Neutrophil (primary cell): Measurements from ENCODE around the gene PIEZO1.
"Not testable (repeated sequence)": the region's sequence is repeated elsewhere in the genome, so short reads cannot be mapped to it uniquely, and the experiment has no call there.

ENCODE experiments used
- H3K27ac ChIP-seq: fragments of 200-600 bp; sonication (generic); 2 replicates; pipeline ENCODE4 v1.5.1; 2016; ENCODE audit warnings: mild to moderate bottlenecking, moderate library complexity
- H3K27me3 ChIP-seq: fragments of 200-600 bp; sonication (generic); 2 replicates; pipeline ENCODE4 v1.6.0; 2016; ENCODE audit warnings: mild to moderate bottlenecking
- H3K36me3 ChIP-seq: fragments of 200-600 bp; sonication (generic); 2 replicates; pipeline ENCODE4 v1.5.1; 2017
- H3K4me1 ChIP-seq, 2 experiments: fragments of 200-600 bp in 1 of 2; sonication (generic) in 1 of 2; 1 replicate in 1 of 2; 2 replicates in 1 of 2; pipeline versions ENCODE4 v1.5.1 to v1.6.1; 2013 to 2016; ENCODE audit warnings: low read depth in 1 of 2, low read length in 1 of 2, mild to moderate bottlenecking in 1 of 2, moderate library complexity in 1 of 2; ENCODE audit not compliant: control insufficient read depth in 1 of 2, insufficient read depth in 1 of 2
- H3K4me3 ChIP-seq, 2 experiments: fragments of 200-600 bp in 1 of 2; sonication (generic) in 1 of 2; 1 replicate in 1 of 2; 2 replicates in 1 of 2; pipeline ENCODE4 v1.5.1; 2013 to 2016; ENCODE audit warnings: low read depth in 1 of 2, low read length in 1 of 2, mild to moderate bottlenecking in 1 of 2, moderate library complexity in 1 of 2
- H3K9me3 ChIP-seq: fragments of 200-600 bp; sonication (generic); 2 replicates; pipeline ENCODE4 v1.5.1; 2016
- TF ChIP-seq, protein P1 (sequence below): fragments of 200-600 bp; sonication (generic); IDR thresholded peaks from 2 replicates; pipeline ENCODE4 v1.5.1; 2016; ENCODE audit warnings: antibody characterized with exemption

PIEZO1 gene

DNA sequence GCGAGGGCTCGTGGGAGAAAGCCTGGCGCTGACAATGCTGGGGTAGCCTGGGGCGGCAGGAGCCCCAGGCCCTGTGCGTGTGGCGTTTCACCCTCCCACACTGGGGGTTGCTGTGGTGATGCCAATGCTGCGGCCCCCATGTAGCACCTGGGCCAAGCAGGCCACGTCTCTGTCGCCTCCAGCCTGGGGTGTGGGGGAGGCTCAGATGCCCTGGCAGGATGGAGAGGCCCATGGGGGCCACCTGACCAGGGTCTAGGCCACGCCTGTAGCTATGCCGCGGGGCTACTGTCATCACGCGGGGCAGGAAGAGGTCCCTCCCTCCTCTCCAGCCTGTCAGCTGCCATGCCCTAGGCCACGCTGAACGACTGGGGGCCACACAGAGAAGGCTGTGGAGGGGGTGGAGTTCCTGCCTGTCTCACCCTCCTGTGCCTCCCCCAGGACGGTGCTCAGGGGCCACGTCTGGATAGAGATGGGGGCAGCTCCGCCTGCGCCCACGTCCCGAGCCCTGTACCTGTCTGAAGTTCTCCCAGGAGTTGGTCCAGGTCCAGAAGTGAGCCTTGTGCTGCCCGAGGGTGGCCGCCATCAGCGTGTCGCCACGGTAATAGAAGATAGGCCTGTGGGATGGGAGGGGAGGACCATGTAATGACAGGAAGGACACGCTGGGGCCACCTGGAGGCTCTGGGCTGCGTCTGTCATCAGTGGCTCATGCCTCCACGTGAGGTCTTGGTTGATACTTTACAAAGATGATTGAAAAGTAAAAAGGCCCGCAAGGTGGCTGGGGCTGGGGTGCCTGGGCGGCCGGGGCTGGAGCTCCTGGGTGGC, 39.4 kb upstream of the PIEZO1 start:
- Histone ChIP-seq H3K27me3 (no peaks in the 10 kb centered on the region), H3K4me1 (no peaks in the 10 kb centered on the region), H3K27ac (no peak overlapping the region), H3K9me3 (no peaks in the 10 kb centered on the region), H3K4me3 (no peak overlapping the region), H3K36me3 (peaks cover 96% of the 10 kb centered on the region)
- TF ChIP-seq, protein P1, sequence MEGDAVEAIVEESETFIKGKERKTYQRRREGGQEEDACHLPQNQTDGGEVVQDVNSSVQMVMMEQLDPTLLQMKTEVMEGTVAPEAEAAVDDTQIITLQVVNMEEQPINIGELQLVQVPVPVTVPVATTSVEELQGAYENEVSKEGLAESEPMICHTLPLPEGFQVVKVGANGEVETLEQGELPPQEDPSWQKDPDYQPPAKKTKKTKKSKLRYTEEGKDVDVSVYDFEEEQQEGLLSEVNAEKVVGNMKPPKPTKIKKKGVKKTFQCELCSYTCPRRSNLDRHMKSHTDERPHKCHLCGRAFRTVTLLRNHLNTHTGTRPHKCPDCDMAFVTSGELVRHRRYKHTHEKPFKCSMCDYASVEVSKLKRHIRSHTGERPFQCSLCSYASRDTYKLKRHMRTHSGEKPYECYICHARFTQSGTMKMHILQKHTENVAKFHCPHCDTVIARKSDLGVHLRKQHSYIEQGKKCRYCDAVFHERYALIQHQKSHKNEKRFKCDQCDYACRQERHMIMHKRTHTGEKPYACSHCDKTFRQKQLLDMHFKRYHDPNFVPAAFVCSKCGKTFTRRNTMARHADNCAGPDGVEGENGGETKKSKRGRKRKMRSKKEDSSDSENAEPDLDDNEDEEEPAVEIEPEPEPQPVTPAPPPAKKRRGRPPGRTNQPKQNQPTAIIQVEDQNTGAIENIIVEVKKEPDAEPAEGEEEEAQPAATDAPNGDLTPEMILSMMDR: no peak

DNA sequence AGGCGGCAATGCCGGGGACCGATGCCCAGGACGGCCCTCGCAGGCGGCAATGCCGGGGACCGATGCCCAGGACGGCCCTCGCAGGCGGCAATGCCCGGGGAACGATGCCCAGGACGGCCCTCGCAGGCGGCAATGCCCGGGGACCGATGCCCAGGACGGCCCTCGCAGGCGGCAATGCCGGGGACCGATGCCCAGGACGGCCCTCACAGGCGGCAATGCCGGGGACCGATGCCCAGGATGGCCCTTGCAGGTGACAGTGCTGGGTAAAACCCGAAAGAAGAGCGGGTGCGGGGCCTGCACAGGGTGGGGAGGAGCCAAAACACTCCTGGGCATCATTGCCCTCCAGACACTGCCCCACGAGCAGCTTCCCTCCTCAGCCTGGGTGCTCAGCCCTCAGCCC, 38.6 kb upstream of the PIEZO1 start:
- H3K9me3 ChIP-seq, H3K4me3 ChIP-seq, H3K4me1 ChIP-seq, H3K27ac ChIP-seq, H3K27me3 ChIP-seq: not testable (repeated sequence)
- H3K36me3 ChIP-seq: peaks cover 96% of the 10 kb centered on the region

DNA sequence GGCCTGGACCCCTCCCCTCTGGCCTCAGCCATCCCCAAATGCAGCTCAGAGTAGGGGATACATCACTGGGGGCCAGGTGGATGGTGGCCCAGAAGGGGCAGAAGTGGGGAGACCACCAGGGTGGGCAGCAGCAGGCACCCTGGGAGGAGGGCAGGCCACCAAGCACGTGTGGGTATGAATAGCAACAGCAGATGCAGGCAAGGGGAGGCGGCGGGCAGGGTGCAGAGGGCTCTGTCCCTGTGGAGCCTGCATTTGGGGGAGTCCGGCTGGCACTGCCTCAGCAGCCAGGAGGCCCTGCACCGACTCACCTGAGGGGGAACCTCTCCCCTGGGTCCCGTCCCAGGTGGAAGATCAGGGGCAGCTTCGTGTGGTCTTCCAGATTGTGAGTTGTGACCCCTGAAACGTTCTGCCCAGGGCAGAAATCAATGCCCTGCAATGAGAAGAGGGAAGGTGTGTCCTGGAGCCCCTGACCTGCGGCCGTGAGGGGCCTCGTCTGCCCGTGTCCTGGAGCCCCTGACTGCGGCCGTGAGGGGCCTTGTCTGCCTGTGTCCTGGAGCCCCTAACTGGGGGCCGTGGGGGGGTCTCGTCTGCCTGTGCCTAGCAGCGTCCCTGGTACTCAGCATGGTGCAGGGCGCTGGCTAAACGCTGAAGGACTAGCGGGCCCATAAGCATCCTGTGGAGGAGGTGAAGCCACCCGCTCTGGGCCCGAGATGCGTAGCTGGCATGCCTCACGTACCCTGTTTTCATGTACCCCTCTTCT, 37.4 kb upstream of the PIEZO1 start:
- Histone ChIP-seq H3K4me3 (no peak overlapping the region), H3K36me3 (peaks cover 96% of the 10 kb centered on the region), H3K27ac (no peak overlapping the region), H3K4me1 (no peaks in the 10 kb centered on the region), H3K9me3 (no peaks in the 10 kb centered on the region), H3K27me3 (no peaks in the 10 kb centered on the region)
- TF ChIP-seq, protein P1: no peak

DNA sequence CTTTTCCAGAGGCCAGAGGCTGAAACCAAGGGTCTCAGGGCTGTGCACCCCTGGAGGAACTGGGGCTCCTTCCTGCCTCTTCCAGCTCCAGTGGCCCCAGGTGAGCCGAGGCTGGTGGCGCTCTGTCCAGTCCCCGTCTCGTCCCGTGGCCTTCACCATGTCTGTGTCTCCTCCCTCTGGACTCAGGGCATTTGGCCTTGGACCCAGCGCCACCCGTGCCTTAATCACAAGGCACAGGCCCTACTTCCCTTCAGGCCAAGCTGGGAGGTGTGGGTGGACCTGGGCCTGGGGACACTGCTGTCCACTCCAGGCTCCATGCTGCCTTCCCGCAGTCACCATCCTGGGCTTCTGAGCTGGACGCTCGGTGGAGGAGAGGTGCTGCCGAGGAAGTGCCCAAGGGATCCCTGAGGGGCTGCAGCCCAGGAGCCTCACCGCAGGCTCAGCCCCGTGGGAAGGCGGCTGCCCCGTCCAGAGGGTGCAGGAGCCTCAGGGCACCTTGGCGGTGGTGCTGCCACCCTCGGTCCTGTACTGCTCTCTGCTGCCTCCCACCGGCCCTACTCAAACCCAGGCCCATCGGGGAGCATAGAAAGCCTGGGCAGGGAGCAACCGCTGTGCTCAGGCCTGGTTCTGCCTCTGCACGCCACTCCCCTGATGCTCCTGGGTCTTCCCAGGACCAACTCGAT, 36.3 kb upstream of the PIEZO1 start:
- no peak overlapping the region for H3K4me3 ChIP-seq
- H3K27me3 ChIP-seq: no peaks in the 10 kb centered on the region
- H3K4me1 ChIP-seq: no peaks in the 10 kb centered on the region
- TF ChIP-seq, protein P1: no peak
- H3K9me3 ChIP-seq: no peaks in the 10 kb centered on the region
- peaks cover 96% of the 10 kb centered on the region for H3K36me3 ChIP-seq
- H3K27ac ChIP-seq: no peak overlapping the region

DNA sequence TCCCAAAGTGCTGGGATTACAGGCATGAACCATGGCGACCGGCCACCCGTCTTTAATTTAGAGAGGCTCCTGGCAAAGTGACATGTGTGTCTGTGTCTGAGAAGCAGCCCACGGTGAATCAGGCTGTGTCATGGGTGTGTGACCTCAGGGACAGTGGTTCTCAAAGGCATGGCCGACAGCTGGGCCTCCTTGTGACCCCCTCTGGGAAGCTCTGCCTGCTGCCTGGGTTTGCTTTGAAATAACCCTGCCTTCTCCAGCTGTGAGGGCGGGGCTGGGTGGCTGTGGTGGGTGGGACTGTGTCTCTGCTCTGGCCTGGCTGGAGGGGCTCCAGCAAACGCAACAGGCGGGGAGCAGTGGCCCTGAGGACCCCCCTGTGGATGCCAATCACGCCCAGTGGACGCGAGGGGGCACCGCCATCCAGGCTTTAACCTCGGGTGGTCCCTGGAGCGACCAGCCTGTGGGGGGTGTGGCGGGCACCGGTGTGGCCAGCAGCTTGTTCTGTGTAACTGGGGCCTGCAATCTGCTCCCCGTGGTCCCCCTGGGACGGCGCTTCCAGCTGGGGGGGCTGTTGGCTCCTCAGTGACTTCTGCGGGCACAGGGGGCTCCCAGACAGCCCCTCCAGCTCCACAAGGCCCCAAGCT, 35.5 kb upstream of the PIEZO1 start:
- TF ChIP-seq, protein P1: no peak
- Histone ChIP-seq H3K4me3 (no peak overlapping the region), H3K27me3 (no peaks in the 10 kb centered on the region), H3K4me1 (no peaks in the 10 kb centered on the region), H3K36me3 (peaks cover 96% of the 10 kb centered on the region), H3K27ac (no peak overlapping the region), H3K9me3 (no peaks in the 10 kb centered on the region)
